ENCODE results near the gene NPAP1. TPM values are rescaled to one million over a fixed set of nuclear protein-coding genes. Genes with fewer than 3 reads are reported as not detected.

Gene NPAP1
- total and polyA plus RNA-seq, 10 of the 15 experiments (the other 5 are each of a cell fraction or from before 2014, with no cell fraction given) = not detected

- CTCF ChIA-PET = no interaction called here
- DNase-seq (ENCODE audit: low read depth, low spot score) (no peak), FAIRE-seq (no peak), ATAC-seq (no peak)
- intact Hi-C loops (cut with micrococcal nuclease; ENCODE audit: unreplicated experiment) (no loop called here), in situ Hi-C loops (cut with MboI) (no loop called here)
- H3K9ac ChIP-seq (ENCODE audit: control insufficient read depth, insufficient read depth, low read length) = no peak overlapping the region
- SMC1A ChIA-PET (ENCODE audit: uncharacterized antibody, unreplicated experiment) = no interaction called here
- WGBS (ENCODE audit: insufficient coverage, insufficient replicate concordance, low lambda C conversion rate, missing lambda C conversion rate) = 53% methylated on average over 14 of the region's 14 CpGs
- no peaks in the 10 kb centered on the region for H4K20me1 ChIP-seq (ENCODE audit: control insufficient read depth, insufficient read depth)
- no peak overlapping the region for H2AFZ ChIP-seq (ENCODE audit: control insufficient read depth, low read depth, low read length)
- no peaks in the 10 kb centered on the region; the same call in 2 of the 3 replicates for H3K9me3 ChIP-seq (replicated peaks; ENCODE audit: control insufficient read depth, insufficient read depth, low read length)
- POLR2A ChIA-PET = no interaction called here
- no peaks in the 10 kb centered on the region for H3K4me1 ChIP-seq (ENCODE audit: control insufficient read depth, insufficient read depth, low read length)
- H3K27me3 ChIP-seq (replicated peaks in 1 of 2; ENCODE audit: control insufficient read depth in 2 of 2, insufficient read depth in 2 of 2, low read length in 1 of 2) = no peaks in the 10 kb centered on the region
- H3K27ac ChIP-seq (ENCODE audit: control insufficient read depth, insufficient read depth) = no peak overlapping the region
- TF ChIP-seq EP300 (IDR thresholded peaks at IDR 0.05; ENCODE audit: borderline replicate concordance in 1 of 2, control insufficient read depth in 1 of 2, low read depth in 2 of 2, low read length in 2 of 2) (no peak), POLR2A (IDR thresholded peaks at IDR 0.05; ENCODE audit: low read depth, low read length) (no peak), POLR2AphosphoS2 (IDR thresholded peaks at IDR 0.05; ENCODE audit: low read depth, low read length) (no peak), ETV6 (conservative IDR thresholded peaks at IDR 0.05 in 1 of 2, IDR thresholded peaks at IDR 0.05 in 1 of 2; ENCODE audit: borderline replicate concordance in 1 of 2, low read depth in 1 of 2) (no peak), ZBTB40 (IDR thresholded peaks at IDR 0.05; ENCODE audit: borderline replicate concordance) (no peak), PKNOX1 (IDR thresholded peaks at IDR 0.05) (no peak), STAT1 (conservative IDR thresholded peaks at IDR 0.05) (no peak), MYB (IDR thresholded peaks at IDR 0.05; ENCODE audit: borderline replicate concordance, low read depth, low read length) (no peak), FOXM1 (IDR thresholded peaks at IDR 0.05; ENCODE audit: low read depth, low read length) (no peak), BCLAF1 (IDR thresholded peaks at IDR 0.05) (no peak), CREB1 (IDR thresholded peaks at IDR 0.05; ENCODE audit: low read depth) (no peak)
- H3K4me3 ChIP-seq = no peak overlapping the region
- BruUV-seq (replicated peaks) = no TSS peak
- no peaks in the 10 kb centered on the region for H3K36me3 ChIP-seq (ENCODE audit: control insufficient read depth in 2 of 2, insufficient read depth in 2 of 2, low read length in 1 of 2)
- H3K4me2 ChIP-seq (ENCODE audit: control insufficient read depth, insufficient read depth) = no peak overlapping the region
- H3K79me2 ChIP-seq (ENCODE audit: control insufficient read depth, insufficient read depth, low read length) = no peaks in the 10 kb centered on the region
- RAD21 ChIA-PET (ENCODE audit: unreplicated experiment) = no interaction called here
Measured at GRCh38 chr15:24676431-24676830, 856 bp downstream of the NPAP1 start.
